DMS53 (cell line): Measurements from ENCODE around the gene WRAP73.
A peak's percentile ranks its signal among the peaks of the same experiment; 100 is the strongest.

Source experiments
- DNase-seq: peaks from one replicate; lab custom pipeline; 2025; lab: John Stamatoyannopoulos, UW

Gene WRAP73, protein sequence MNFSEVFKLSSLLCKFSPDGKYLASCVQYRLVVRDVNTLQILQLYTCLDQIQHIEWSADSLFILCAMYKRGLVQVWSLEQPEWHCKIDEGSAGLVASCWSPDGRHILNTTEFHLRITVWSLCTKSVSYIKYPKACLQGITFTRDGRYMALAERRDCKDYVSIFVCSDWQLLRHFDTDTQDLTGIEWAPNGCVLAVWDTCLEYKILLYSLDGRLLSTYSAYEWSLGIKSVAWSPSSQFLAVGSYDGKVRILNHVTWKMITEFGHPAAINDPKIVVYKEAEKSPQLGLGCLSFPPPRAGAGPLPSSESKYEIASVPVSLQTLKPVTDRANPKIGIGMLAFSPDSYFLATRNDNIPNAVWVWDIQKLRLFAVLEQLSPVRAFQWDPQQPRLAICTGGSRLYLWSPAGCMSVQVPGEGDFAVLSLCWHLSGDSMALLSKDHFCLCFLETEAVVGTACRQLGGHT

DNA sequence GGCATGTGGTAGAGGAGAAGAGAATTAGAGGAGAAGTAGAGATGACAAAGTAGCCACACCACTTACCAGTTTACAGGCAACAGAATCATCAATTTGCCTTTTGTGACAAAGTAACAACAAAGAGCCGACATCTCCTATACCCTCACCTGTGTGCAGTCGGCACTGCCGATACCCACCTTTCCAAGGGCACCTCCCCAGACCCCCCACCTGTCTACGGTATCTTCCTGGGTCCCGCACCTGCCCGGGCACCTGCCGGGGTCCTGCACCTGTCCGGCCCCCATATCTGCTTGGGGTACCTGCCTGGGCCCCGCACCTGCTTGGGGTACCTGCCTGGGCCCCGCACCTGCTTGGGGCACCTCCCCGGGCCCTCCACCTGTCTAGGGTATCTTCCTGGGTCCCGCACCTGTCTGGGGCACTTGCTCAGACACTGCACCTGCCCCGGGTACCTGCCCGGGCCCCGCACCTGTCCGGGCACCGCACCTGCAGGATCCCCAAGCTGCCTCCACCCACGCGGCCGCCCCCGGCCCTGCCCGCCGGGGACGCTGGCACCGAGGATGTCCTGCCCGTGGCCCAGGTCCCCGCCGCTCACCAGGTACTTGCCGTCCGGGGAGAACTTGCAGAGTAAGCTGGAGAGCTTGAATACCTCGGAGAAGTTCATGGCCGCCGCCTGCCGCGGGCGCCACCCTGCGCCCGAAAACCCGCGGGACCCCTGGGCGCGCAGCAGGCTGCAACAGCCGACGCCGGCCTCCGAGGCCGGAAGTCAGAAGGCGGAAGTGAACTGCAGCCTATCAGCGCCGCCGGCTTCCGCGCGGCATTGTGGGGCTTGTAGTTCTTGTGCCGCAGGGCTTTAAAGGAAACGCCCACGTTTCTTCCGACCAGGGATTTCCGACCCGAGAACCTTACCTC lies at the start of gene WRAP73:
Gene WRAP73 (minus strand): TSS at position 762 of the 906 bp plus-strand sequence. CDS start 104 bp downstream, at position 658.
- DNase-seq: peak; percentile 96

DNA sequence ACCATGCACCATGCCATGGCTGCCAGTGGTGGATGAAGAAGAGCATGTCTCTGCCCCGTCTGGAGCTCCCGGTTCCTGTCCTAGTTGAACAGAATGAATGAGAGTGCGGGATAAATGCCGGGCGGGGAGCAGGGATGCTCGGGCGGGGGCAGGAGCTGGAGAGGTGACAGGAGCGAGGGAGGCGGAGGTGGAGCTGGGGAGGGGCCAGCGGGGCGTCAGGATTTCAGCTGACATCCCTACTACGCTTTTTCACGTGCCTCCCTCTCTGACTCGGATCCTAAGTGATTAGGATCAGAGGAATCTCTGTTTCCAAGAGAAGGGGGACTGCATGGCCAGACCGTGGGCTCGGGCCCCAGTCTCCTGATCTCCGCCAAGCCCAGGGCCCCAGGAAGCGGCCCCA lies 49.7 kb upstream of the WRAP73 start:
- DNase-seq: no peak

DNA sequence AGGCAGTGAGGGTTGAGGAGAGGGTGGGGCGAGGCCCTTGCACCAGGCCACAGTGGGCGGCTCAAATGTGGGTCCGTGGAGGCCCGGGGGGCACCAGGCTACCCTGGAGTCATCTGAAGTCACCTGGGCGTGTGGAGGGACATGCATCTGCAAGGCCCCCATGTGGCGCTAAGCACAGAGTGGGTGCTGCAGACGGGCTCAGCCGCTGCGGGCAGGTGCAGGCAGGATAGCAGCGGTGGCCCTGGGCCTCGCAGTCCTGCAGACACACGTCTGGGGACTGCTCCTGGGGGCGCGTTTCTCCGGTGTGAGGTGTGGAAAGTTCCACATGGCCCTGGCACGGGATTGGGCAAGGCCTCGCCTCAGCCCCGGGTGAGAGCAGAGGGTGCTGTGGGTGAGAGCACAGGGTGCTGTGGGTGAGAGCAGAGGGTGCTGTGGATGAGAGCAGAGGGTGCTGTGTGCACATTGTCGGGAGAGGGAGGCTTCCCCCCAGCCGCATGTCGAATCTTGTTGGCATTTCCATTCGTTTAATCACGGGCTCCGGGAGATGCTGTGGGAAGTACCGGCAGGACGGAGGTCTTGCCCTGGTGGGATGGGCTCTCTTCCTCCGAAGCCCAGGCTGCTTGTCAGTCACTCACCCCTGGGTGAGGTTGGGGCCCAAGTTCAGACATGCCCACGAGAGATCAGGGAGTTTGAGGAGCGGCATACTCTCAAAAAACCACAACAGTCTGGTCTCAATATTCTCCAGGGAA lies 48.9 kb upstream of the WRAP73 start:
- peak; percentile 48 for DNase-seq

DNA sequence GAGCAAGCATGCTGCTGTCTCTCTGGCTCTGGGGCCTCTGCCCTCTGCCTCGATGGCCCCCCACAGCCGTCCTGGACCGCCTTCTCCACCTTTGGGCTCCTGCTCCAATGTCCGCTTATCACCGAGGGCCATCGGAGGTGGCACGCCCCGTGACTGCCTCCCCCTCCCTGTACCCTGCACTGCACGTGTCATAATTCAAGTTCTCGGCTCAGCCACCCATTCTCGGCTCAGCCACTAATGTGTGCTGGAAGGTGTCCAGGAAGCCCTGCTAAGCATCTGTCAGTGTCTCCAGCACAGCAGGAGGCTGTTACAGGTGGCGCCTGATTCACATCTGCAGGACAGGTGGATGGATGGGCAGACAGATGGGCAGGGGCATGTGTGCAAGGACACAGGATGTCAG lies 47.9 kb upstream of the WRAP73 start:
- DNase-seq: peak; percentile 96

DNA sequence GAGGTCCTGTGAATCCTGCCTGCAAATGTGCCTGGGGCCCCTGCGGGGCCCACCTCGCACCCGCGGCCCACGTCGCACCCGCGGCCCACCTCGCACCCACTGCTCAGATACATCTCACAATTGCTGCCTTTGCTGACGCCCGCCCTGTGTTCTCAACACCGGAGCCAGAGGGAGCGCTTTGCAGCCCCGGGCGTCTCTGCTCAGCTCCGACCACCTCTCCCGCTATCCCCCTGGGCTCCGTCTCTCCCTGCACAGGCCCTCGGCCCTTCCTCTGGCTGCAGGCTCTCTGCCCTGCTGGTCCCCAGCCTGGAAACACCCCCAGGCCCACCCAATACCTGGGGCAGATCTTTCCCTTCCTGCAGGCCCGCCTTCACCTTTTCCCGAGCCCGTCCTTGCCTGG lies 47.2 kb upstream of the WRAP73 start:
- no peak for DNase-seq

DNA sequence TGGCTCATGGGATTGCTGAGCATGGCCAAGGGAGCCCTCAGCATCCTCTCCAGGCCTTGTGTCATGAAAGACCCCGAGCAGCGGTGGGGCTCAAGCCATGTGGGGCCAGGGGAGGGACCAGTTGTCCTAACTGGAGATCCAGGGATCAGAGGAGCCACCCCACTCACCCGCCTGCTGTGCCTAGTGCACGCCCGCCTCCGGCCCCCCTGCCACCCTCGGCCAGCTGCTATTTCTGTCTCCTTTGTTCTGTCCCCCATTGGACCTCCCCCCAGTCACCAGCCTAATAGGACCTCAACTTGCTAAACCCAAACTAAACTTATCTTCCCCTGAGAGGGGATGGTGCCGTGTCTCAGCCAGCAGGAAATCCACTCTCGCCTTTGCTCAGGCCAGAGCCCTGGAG lies 46.8 kb upstream of the WRAP73 start:
- DNase-seq: no peak

DNA sequence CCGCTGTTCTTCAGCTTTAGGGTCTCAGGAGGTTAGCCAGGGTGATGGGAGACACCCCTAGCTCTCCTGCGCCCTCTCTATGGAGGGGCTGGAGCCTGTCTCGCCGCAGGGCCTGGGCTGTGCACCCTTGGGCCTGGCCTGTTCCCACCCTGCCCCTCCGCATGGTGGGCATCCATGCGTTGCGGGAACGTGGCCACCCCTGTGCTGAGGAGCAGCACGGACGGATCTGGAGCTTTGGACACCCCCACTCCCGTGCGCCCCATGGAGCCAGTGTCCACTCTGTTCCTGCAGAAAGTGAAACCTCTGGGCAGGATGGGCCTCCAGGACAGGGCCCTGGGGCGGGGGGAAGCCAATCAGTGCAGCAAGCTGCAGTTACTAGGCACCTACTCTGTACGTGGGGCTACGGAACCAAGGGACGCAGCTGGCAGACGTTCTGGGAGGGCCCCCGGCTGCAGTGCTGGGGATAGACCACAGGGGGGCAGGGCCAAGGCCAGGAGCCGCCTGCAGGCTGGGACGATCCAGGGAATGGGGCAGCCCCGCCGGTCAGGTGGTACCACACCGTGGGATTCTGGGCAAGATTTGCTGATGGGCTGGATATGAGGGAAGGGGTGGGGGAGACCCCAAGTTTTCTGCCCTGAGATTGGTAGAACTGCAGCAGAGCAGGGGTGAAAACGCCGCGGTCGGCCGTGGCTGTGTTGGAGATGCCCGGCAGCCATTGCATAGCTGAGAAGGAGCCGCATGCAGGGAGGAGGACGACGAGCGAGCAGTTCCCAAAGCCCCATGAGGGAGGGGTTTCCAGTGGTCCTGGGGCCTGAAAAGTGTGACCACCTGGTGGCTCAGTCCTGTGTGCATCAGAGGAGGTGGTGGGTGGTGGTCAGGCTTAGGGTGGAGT lies 45.7 kb upstream of the WRAP73 start:
- DNase-seq: peak; percentile 85

DNA sequence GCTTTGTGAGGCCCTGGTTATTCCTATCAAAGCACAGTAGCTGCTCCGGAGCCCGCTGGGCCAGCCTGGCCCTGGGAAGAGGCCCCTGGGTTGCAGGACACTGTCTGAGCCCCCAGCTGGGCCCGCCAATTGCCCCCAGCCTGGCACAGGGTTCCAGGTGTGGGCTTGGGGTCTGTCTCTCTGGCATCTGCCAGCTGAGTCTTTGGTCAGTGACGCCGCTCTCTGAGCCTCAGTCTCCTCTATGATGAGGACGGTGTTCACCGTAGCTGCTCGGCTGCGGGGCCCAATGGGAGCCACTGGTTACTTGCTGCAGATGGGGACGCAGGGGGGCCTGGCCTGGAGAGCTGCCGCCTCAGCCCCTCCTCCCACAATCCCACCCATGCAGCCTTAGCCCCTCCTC lies 43.4 kb upstream of the WRAP73 start:
- no peak for DNase-seq

DNA sequence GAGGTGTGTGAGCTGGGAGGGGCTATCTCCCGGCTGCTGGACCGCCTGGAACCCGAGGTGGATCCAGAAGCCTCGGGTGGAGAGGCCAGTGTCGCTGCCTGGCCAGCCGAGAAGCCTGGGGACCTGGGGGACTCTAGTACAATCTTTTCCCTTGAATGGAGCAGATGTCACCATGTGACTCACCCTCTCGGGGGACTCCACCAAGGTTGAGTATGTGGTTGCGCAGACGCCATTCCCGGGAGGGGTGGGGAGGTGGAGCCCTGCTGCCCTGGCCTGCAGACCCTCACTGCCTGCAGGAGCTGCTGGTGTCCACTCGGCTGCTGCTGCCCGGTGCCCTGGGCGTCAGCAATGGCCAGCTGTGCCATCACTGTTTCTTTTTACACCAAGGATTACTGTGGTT lies 42.7 kb upstream of the WRAP73 start:
- no peak for DNase-seq

DNA sequence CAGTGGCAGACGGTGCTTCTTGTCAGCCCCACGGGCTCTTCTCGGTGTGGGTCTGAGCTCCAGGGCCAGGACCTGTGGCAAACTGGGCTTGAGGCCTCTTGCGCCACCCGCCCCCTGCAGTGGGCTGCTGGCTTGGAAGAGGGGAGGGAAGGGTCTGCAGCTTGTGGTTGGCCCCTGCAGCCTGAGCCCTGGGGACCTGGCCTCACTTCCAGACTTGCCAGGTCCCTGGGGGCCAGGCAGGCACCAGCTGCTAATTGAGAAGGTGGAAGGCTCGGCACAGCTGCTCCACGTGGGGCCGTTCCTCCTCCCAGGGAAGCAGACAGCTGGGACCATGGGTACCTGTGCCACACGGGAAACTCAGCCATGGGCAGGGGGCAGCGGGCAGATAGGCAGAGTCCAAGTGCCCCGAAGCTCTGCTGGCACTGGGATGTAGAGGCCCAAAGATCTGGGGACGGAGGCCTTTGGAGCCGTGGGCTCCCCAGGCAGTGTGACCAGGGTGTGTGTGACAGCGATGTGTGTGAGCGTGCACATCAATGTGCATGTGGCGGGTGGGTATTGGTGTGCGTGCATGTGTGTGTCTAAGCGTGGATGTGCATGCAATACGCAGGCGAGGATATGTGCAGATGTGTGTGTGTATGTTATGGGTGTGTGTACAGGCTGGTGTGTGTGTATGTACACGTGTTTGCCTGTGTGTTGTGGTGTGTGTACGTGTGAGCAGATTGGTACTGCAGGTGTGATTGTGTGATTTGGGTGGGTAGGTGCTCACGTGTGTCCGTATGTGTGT lies 41.7 kb upstream of the WRAP73 start:
- DNase-seq: no peak

DNA sequence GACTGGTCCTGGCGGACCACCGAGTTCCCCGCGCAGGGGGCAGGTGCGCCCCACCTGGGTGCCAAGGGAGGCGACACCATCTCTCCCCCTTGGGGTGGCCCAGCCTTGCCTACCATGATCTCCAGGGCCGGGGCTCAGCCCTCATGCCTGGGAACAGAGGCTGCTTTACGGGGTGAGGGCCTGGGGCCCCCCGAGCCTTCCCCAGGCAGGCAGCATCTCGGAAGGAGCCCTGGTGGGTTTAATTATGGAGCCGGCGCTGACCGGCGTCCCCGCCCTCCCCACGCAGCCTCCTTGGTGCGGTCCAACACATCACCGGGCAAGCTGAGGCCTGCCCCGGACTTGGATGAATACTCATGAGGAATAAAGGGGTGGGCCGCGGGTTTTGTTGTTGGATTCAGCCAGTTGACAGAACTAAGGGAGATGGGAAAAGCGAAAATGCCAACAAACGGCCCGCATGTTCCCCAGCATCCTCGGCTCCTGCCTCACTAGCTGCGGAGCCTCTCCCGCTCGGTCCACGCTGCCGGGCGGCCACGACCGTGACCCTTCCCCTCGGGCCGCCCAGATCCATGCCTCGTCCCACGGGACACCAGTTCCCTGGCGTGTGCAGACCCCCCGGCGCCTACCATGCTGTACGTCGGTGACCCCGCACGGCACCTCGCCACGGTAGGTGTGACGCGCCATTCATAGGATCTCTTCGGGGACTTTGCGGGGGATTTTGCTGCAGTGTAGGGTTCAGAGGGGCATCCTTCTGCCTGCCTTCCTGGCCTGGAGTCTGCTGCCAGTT lies 40.6 kb upstream of the WRAP73 start:
- DNase-seq: no peak

DNA sequence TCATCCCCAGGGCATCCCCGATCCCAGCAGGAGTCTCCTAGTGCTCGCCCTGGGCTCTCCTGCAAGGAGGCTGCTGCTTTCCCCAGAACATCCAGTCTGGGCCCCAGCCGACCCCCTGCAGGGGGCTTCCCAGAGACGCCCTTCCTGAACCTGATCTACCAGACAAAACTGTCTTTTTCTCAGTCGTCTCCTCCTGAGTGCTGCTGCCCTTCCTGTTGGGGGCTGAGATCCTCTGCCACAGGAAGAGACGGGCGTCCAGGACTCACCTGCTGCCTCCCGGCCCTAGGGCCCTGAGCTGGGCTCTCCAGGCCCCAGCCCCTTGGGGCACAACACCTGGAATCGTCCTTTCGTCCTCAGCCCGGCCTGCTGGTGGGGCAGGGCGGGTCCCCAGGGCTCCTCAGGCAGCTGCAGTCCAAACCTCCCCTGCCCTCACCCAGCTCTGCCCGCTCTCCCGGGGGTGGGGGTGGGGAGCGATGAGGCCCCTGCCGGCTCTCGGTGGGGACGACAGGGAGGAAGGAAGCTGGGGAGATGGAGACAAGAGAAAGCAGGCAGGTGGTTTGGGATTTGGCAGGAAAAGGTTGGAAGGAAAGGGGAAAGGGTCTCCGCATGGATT lies 39.3 kb upstream of the WRAP73 start:
- no peak for DNase-seq

DNA sequence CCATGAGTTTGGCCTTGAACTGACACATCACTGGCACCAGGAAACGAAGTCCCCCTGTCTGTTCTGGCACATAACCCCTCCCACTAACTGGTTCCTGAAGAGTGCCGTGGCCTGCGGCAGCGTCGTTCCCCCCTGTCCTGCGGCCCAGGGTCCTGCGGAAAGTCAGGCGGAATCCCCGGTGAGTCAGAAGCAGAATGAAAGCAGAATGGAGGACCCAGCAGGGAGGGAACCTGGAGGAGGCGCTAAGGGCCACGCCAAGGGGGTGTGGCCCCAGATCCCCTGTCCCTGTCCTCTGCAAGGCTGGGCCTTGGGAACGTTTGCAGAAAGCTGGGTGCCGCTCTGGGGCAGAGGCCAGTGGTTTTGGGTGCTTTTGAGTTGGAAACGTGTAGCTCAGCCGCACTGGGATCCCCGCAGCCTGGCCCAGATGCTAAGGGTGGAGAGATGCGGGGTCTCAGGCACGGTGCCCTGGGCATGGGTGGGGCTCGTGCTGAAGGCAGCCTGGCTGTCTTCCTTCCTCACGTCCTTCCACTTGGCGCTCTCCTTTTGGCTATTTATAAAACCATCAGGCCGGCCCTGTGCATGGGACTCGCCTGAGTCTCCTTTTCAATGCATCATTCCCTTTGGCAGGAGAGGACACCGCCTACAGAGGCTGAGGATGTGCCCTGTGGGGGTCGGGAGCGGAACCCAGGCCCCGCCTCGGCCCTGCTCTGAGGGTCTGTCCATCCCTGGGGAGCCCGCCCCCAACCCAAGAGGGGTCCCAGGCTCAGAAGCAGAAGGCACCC lies 38.6 kb upstream of the WRAP73 start:
- no peak for DNase-seq

DNA sequence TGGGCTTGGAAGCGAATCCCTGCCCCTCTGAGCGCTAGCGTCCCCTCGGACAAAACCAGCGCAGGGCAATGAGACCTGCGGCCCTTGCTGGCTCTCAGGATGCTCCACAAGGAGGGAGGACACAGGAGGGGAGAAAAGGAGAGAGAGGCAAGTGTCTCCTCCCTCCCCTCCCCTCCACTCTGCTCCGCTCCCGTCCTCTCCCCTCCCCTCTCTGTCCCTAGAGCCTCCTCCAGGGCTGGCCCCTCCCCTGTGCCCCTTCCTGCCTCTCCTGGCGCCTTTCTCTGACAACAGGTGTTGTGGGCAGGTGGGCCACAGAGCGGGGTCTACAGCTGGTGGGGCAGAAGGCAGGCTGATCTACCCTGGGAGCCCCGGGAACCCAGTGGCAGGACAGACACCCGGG lies 37.6 kb upstream of the WRAP73 start:
- DNase-seq: no peak

DNA sequence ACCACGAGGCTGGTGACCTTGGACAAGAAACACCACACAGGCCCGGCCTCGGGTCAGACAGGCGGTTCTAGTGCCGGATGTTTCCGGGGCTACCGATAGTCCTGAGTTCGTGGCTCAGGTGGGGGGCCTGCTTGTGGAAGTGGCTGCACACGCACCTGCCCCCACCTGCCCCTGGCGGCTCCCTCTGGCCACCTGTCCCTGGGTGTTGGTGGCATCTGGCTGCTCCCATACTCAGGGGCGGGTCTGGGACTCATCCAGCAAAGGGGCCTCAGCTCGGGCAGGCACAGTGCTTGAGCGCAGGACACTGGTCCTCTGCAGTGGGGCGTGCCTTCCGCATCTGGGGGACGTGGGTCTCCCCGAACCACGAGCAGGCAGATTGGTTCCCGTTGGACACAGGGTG lies 36.0 kb upstream of the WRAP73 start:
- no peak for DNase-seq

DNA sequence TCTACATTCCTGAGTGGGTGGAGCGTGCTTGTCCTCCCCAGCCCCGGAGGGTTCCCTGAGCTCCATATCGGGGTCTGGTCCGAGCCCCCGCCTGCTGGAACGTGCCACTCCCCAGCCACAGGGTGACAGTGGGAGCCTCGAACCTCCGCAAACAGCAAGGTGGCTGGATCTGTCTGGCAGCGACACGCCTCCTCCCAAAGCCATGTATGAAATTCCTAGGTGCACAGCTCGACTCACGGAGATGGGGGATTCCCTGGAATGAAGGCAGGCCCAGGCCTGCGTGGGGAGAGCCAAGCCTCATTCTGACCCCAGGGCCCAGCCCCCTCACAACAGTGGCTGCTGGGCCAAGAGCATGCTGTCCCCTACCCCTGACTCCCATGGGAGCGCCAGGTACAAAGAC lies 35.3 kb upstream of the WRAP73 start:
- no peak for DNase-seq

DNA sequence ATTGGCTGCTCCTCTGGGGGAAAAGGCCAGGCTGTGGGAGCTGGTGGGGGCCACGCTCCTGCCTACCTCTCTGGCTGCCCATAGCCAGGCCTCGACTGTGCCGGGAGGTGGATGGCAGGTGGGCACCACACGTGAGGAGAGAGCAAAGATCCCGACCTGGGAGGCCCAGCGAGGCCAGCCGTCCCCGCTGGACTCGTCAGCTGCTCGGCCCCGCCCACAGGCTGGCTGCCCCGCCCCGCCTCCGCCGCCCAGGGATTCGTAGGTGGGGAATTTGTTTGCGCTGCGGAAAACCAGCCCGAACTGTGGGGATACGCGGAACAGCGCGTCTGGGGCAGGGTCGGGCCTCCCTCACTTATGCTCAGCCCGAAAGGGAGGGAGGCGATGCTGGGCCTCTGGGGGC lies 34.1 kb upstream of the WRAP73 start:
- no peak for DNase-seq

DNA sequence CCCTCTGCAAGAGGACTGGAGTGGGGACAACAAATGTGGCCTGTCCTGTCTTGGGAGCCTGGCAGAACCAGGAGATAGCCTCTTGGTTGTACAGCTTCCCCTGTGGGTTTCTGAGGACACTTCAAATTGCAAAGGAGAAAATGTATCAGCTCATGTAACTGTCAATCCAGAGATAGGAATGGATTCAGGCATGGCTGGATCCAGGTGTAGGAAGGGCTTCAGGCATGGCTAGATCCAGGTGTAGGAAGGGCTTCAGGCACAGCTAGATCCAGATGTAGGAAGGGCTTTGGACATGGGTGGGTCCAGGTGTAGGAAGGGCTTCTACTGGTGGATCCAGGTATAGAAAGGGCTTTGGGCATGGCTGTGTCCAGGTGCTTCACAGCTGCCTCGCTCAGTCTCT lies 33.3 kb upstream of the WRAP73 start:
- DNase-seq: no peak
